NCI-H2196 (cell line): ENCODE data around the gene SOX6.

Source experiments
- DNase-seq: peaks from one replicate; lab custom pipeline; 2025; ENCODE audit not compliant: unreplicated experiment; lab: John Stamatoyannopoulos, UW

The SOX6 gene

GRCh38 chr11:16195651-16196050, 160.7 kb downstream of the SOX6 start:
- DNase-seq = no peak

- no peak for DNase-seq
These were observed 161.8 kb downstream of the SOX6 start for GRCh38 chr11:16194566-16194965.

GRCh38 chr11:16193897-16194381, 162.4 kb downstream of the SOX6 start:
- no peak for DNase-seq

GRCh38 chr11:16191868-16192240, 164.5 kb downstream of the SOX6 start:
- no peak for DNase-seq

- no peak for DNase-seq
These were observed 165.0 kb downstream of the SOX6 start for GRCh38 chr11:16191212-16191867.

- peak; percentile 32 for DNase-seq
These were observed 169.7 kb downstream of the SOX6 start for GRCh38 chr11:16186680-16187079.

- DNase-seq = no peak
These were observed 171.3 kb downstream of the SOX6 start for GRCh38 chr11:16185042-16185441.

- peak; percentile 49 for DNase-seq
These were observed 171.8 kb downstream of the SOX6 start for GRCh38 chr11:16184588-16184987.

GRCh38 chr11:16182553-16182952, 173.8 kb downstream of the SOX6 start:
- no peak for DNase-seq

GRCh38 chr11:16180868-16181267, 175.5 kb downstream of the SOX6 start:
- no peak for DNase-seq

GRCh38 chr11:16179676-16180075, 176.7 kb downstream of the SOX6 start:
- no peak for DNase-seq

GRCh38 chr11:16178273-16178672, 178.1 kb downstream of the SOX6 start:
- DNase-seq = no peak

GRCh38 chr11:16177688-16178087, 178.7 kb downstream of the SOX6 start:
- DNase-seq = no peak

GRCh38 chr11:16173798-16174197, 182.5 kb downstream of the SOX6 start:
- no peak for DNase-seq

- no peak for DNase-seq
These were observed 184.5 kb downstream of the SOX6 start for GRCh38 chr11:16171882-16172281.

GRCh38 chr11:16169956-16170847, 186.1 kb downstream of the SOX6 start:
- DNase-seq = no peak

- DNase-seq = no peak
These were observed 186.8 kb downstream of the SOX6 start for GRCh38 chr11:16169541-16169940.

- DNase-seq = no peak
These were observed 188.4 kb downstream of the SOX6 start for GRCh38 chr11:16167706-16168487.

GRCh38 chr11:16166571-16166970, 189.8 kb downstream of the SOX6 start:
- DNase-seq = no peak

GRCh38 chr11:16160146-16160545, 196.2 kb downstream of the SOX6 start:
- no peak for DNase-seq

- no peak for DNase-seq
These were observed 197.8 kb downstream of the SOX6 start for GRCh38 chr11:16158426-16158994.
